GM12891 (cell line): ENCODE results near the gene RAC3.

Source experiments
- POLR2A ChIP-seq: IDR thresholded peaks from 2 replicates; pipeline ENCODE4 v1.6.1; 2011; ENCODE audit warnings: low read depth, low read length, control low read depth
- POLR2AphosphoS5 ChIP-seq: IDR thresholded peaks from 2 replicates; pipeline ENCODE4 v1.6.1; 2011; ENCODE audit warnings: low read depth, low read length, control low read depth

DNA sequence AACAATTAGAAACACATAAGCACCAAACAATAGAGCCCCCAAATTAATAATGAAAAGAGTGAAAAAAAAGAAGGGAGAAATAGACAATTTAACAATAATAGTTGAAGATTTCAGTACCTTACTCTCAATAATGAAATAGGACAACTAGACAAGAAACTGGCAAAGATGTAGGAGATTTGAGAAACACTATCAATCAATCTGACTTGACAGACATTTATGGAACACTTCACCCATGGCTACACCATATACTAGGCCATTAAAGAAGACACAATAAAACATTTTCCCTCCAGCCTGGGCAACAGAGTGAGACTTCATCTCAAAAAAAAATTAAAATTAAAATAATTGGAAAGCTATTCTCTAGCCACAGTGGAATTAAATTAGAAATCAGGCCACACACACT, 39.1 kb downstream of the RAC3 start:
- no peak for TF ChIP-seq POLR2AphosphoS5
- TF ChIP-seq POLR2A, result no peak
